GM21529 (cell line): ENCODE data around the gene GPR146.
A peak's percentile ranks its signal among the peaks of the same experiment; 100 is the strongest.
"Not testable (repeated sequence)": the region's sequence is repeated elsewhere in the genome, so short reads cannot be mapped to it uniquely, and the experiment has no call there.

ENCODE experiments used
- ATAC-seq: cut with Tn5 transposase; IDR thresholded peaks from one replicate; pipeline ENCODE4 v1.9.1; 2021; ENCODE audit not compliant: unreplicated experiment

GPR146 gene

DNA sequence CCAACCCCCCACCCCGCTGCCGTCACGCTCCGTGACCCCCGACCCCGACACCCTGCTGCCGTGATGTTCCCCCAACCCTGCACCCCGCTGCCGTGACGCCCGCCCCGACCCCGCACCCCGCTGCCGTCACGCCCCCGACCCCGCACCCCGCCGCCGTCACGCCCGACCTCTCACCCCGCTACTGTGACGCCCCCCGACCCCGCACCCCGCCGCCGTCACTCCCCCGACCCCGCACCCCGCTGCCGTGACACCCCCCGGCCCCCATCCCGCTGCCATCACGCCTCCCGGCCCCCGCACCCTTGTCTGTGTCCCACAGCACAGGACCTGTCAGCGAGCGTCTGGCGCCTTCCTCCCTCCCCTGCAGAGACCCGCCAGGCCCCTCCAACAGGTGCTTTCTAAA, 29.7 kb downstream of the GPR146 start:
- not testable (repeated sequence) for ATAC-seq

DNA sequence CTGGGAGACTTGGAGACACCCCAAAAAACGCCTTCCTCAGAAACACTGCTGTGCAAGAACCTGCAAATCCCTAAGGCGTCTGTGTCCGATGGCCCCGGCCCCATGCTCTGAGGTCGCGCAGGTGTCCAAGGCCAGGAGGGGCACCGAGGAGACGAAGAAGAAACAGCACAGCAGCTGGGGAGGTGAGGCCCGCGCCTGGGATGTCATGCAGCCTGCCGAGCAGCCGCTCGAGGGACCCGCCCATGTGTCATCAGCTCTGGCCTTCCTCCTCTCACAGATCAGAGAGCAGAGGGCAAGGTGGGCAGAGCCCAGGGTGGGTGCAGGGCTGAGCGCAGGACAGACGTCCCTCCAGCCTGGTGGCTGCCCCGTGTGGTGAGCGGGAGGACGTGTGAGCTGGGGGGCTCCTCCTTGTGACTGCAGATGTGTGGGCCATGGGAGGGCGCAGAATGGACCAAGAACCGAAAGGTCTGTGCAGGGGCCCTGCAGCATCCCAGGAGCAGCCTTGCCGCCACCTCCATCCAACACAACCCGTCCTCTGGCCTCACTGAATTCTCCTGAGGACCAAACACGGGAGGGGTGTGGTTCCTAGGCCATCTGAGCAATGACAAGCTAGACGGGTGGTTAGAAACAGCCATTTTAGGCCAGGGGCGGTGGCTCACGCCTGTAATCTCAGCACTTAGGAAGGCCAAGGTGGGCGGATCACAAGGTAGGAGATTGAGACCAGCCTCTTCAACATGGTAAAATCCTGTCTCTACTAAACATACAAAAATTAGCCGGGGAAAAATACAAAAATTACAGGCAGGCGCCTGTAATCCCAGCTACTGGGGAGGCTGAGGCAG, 30.5 kb downstream of the GPR146 start:
- ATAC-seq: no peak

DNA sequence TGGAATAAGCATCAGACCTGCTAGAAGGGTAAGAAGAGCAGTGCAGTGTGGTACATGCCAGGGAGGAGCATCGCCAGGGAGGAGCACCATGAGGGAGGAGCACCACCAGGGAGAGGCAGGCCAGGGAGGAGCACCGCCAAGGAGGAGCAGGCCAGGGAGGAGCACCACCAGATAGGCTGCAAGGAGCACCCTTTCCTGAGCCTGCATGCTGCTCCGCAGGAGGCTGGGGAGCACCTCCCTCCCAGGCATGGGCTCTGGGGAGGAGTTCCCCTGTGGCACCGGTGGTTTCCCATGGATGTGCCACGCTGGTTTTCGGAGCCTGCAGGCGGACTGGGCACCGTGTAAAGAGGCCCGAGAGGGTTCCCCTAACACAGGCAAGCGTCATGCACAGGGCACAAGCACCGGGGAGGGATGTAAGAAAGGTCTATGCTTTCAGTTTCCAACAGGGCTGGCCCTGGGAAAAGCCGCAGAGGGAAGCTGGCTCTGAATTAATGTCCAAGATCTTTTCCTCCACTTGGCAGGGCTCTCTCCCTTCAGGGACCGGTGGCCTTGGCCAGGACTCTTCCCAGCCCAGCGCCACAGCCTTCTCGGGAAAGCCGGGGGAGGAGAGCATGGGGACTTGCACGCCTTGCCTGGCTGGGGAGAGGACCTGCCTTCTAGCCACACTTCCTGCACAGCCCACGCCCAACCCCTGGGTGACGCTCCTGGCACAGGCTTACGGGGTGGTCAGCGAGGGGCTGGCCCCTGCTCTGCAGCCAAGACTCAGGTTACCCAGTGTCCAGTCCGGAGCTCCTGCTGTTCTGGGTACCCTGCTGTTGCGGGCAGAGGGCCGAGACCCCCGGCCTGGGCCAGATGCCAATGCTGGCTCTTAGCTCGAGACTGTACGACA, 32.1 kb downstream of the GPR146 start:
- no peak for ATAC-seq

DNA sequence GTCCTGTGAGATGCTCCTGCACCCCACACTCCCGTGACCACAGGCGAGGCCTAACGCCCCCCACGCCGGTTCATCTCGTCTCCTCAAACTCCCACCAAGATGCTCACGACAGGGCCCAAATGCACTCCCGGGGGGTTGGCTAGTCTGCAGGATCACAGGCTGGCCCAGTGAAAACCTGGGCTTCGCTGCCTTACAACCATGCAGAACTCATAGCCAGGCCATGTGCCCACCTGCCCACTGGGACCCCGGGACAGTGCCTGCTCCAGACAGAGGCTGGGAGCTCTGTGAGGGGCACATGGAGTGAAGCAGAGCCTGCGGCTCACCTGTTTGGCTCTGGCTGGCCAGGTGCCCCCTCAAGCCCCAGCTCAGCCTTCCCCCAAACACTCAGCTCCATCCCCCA, 34.2 kb downstream of the GPR146 start:
- no peak for ATAC-seq

DNA sequence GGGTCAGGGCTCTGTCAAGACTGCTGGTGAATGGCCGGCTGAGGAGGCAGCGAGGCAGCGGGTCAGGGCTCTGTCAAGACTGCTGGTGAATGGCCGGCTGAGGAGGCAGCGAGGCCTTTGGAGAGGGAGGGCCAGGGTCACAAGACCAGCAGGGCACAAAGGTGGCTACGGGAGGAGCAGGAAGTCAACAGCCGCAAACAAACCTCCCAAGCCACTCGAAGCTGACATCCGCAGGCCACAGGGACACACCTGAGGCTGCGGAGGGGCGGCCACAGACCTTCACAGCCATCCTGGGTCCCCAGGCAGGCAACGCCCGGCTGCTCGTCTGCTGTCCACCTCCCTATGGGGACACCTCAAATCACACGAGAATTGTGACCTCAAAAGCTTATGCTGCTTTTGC, 34.6 kb downstream of the GPR146 start:
- no peak for ATAC-seq

DNA sequence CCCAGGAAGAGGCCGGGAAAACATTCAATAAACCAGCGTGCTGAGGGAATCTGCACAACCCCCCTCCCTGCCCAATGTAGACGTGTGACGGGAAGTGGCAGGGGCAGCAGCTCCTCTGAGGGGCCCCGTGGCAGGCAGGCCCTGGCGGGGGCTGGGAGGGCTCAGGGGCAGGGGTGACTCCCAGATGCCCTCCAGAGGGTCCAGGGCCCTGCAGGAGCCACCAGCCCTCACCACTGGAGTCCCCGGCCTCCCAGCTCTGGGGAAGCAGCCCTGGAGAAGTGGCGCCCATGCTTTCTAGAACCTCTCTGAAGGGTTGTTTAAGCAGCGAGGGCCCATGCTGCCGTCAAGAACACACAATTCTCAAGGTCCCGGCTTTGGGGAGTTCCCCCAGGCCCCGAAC, 35.2 kb downstream of the GPR146 start:
- no peak for ATAC-seq

DNA sequence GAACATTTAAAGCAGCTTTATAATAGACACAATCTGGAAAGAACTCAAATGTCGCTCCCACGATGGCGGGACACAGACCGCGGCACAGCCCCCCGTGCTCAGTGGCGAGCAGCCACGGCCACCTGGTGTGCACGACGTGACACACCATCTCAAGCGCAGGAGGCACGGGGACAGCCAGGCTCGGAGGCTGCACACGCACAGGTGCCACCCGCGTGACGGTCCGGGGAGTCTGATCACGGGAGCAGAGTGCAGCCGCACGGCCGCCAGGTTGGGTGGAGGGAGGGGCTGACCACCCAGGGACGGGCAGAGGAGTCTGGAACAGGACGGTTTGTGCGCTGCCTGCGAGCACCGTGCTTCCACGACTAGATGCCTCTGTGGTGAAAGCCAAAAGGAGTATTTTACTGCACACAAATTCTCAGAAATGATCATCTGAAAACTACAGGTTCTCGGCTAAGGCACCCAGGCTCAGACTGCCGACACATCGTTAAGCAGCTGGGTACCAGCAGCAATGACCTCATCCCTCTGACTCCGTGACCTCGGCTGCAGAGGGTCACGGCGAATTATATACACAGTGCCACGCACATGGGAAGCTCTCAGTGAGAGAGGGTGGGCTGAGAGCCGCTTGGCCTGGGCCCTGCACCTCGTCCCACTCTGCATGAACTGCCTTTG, 36.0 kb downstream of the GPR146 start:
- no peak for ATAC-seq

DNA sequence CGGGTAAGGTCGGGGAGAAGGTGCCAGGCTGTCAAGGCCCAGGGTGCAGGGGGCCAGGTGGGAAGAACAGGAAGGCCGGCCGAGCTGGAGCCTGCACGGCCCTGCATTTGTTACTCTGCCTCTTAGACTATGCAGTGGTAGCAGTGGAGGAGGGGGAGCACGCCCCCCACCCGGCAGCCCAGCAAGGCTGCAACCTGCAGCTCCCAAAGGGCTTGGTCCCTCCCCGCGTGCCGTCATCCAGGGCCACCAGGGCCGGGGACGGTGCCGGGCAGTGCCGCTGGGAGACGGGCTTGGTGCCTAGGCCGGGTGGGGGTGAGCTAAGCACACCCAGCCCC, 36.5 kb downstream of the GPR146 start:
- ATAC-seq: no peak

DNA sequence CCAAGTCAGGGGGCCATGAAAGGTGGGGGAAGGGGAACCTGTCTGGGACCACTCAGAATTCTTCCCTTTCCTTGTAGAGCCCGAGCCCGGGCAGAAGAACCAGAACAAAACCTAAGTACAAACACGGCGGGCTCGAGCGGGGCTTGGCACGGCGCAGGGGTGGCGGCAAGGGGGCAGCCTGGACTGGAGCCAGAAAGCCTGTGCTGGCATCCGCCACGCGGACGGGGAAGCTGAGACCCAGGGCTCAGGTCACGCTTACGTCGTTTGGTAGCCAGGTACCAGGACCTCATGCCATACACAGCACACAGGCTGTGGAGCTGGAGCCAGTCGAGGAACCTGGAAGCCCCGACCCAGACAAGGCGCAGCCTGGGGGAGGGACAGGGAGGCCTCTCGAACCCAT, 37.0 kb downstream of the GPR146 start:
- ATAC-seq: no peak

DNA sequence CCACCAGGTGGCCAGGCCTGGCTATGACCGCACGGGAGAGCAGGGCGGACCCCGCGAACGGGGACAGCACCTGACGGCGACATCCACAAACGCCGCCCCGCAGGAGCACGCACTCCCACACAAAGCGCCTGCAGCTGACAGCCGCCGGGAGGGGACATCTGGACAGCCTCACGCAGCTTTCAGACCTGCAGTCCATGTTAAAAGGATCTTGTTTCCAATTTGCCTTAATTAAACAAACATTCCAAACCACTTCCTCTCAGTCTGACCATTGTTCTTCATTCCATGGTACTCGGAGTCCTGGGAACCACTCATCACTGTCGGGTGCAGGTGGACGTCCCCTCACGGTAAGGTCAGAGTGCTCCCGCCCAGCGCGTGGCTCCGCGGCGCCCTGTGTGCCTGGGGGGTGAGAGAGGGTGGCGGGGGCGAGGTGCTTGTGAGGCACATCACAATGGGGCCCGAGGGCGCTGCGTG, 37.6 kb downstream of the GPR146 start:
- ATAC-seq: no peak

DNA sequence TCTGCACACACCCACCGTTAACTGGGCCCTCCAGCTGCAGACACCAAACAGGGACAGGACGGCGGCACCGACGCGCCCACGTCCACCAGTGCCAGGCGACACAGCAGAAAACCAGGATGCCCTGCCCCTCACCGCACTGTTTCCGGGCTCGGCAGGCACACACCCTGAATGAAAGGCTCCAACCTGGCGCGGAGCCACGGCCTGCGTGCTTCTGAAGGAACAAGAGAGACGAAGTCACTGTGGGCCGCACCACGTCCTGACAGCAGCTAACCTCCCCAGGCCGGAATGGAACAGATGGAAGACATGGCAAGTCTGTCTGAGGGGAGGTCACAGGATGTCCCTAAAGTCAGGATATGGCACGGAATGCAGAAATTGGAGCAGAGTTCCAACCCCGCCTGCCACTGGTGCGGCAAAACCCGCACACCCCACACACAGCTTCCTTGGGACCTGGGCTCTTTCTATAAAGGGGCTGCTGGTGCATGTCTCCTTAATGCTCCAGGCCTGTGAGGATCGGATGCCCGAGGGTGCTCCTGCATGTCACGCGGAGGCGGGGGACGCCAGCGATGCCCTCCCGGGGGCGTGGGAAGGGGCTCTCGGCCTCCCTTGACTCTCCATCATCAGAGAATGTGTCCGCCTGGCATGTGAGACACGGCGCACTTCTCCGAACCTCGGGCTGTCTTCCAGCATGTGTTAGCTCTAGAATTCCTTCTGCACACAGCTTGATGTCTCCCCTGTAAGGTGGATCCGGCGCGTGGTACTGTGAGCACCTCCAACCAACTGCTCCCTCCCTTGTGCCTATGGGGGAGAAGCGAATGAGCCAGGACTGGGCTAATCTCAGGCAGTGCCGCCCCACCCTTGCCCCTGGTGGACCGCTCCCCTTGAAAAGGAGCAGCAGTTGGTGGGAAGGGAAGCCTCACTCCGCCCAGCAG, 39.6 kb downstream of the GPR146 start:
- no peak for ATAC-seq

DNA sequence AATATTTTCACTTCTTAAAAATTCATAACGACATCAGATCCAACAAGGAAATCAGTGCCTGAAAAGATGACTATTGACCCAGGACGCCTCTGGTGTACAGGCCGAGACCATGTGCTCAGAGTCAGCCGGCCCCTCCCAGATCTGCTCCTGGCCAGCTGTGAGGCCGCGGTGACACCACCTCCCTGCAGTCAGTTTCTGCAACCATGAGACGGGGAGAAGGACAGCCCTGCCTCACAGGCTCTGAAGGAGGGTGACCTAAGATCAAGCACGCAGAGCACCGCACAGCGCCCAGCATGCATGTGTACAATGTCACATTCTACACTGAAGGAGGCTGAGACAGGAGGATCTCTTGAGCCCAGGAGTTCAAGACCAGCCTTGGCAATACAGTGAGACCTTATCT, 40.9 kb downstream of the GPR146 start:
- no peak for ATAC-seq

DNA sequence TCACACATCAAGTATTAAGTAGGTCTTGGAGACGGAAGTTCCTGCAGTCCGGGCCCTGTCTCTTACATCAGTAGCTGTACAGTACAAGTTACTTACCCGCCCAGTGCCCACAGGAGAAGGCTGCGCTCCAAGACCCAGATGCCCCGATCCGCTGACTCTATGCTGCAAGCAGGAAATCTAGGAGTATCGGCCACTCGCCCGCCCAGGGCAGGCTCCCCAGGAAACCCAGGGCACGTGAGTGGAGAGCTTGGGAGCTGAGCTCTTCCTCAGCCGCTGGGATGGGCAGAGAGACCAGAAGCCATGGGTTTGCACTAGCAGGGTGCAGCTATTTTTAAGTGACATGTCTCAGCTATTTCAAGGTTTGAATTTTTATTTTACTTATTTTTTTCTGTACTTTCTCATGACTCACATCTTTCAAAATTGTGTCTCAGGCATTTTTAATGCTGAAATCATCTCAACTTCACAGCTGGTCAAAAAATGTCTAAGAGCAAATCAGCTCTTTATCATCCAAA, 41.6 kb downstream of the GPR146 start:
- ATAC-seq: no peak

DNA sequence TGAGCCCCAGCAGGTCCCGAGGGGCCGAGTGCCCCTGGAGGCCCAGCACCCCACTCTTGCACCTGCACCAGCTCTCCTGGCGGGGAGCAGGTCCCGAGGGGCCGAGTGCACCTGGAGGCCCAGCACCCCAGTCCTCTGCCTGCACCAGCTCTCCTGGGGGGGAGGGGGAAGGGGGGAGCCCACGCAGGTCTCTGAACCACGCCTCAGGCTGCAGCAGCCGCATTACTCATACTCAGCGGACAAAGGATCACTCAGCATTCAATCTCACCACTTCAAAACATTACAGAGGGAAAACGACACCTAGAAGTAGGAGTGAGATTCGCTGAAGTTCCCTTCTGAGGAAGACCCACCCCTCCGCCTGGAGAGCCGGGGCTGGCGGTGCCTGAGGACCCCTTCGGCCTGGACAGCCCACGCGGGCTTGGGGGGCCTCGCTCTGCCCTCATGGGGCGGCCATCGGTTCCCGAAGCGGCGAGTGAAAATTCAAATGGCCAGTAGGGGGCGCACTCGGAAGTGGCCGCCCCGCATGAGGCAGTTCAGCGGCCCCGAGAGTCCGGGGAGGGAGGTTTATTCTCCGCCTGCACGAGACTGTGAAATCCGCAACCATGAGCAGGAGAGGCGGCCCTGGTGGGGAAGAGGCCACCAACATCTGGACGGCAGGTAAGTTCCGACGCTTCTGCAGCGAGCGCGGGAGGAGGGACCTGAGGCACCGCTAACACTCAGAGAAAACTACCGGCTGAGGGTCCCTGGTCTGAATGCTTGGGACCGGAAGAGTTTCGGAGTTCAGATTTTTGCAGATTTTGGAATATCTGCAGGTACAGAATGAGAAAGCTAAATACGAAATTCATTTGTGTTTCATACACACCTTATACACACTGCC, 42.5 kb downstream of the GPR146 start:
- ATAC-seq: peak; percentile 85

DNA sequence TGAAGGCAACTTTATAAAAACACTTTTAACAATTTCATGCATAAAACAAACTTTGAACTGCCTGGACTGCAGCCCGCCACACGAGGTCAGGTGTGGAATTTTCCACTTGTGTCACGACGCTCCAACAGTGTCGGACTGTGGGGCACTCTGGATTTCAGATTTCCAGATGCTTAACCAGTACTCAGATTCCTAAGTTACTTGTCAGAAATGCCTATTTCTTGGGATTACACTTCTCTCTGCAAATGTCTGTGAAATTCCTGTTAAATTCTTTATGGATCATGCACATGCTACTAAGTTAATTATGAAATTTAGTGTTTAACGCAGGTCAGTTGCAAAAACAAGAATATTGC, 43.1 kb downstream of the GPR146 start:
- ATAC-seq: no peak

DNA sequence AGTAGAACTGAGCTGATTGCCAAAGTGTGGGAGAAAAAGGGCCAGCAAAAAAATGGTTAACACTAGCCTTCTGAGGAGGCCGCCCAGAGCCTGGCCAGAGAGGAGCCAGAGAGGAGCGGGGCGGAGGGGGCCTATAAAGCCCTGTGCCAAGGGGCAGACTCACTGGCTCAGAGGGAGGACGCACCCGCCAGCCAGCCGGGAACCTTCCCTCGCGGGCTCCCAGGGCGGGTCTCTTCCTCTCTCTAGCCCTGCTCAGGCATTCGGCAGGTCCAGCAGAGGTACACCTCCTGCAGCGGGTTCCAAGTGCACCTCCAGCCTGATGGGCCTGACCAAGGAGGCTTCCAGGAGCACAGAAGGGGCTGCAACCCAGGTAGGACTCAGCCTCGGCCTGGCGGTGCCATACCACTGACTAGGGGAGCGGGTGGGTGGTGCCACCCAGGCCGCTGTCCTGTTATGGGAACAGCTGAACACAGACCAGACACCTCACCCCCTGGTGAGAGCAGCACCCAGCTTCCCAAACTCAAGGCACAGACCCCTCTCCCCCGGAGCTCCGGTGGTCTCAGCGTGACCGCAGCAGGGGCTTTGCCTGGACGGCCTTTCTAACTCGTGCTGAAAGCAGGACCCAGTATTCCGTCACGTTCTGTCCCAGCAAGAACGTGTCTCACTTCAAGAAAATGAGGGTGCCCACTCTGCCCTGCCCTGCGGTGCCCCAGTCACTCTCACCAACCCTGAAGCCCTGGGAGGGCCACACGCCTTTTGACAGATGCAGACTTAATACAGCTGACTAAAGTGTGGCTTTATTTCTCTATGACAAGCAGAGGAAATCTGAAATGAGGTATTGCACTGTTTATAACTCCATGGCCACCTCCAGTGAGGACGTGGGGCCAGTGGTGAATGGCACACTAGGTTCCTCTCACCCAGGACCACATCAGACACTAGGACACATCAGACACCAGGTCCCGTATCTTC, 43.9 kb downstream of the GPR146 start, which contains the start of gene GPER1:
GPER1 (plus strand) TSS at position 162 of the 969 bp plus-strand sequence. CDS start 3,616 bp downstream, outside the sequence.
- ATAC-seq: no peak

DNA sequence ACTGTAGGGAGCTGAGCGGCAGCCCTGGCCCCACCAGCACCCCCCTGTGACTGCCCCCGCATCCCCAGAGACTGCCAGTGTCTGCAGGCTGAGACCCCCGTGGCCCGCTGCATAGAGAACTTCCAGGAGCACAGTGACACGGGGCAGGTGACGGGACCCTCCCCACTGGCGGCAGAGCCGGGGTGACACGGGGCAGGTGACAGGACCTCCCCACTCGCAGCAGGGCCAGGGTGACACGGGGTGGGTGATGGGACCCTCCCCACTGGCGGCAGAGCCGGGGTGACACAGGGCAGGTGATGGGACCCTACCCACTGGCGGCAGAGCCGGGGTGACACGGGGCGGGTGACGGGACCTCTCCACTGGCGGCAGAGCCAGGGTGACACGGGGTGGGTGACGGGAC, 45.9 kb downstream of the GPR146 start:
- ATAC-seq: no peak
